CD4-positive, alpha-beta T cell treated with Interleukin-4 for 4 hours (primary cell): ENCODE data around the gene CCDC197.

Experiments used
- DNase-seq: peaks from one replicate; pipeline ENCODE4 v3.0.0-alpha.2; 2020

The CCDC197 gene

DNA sequence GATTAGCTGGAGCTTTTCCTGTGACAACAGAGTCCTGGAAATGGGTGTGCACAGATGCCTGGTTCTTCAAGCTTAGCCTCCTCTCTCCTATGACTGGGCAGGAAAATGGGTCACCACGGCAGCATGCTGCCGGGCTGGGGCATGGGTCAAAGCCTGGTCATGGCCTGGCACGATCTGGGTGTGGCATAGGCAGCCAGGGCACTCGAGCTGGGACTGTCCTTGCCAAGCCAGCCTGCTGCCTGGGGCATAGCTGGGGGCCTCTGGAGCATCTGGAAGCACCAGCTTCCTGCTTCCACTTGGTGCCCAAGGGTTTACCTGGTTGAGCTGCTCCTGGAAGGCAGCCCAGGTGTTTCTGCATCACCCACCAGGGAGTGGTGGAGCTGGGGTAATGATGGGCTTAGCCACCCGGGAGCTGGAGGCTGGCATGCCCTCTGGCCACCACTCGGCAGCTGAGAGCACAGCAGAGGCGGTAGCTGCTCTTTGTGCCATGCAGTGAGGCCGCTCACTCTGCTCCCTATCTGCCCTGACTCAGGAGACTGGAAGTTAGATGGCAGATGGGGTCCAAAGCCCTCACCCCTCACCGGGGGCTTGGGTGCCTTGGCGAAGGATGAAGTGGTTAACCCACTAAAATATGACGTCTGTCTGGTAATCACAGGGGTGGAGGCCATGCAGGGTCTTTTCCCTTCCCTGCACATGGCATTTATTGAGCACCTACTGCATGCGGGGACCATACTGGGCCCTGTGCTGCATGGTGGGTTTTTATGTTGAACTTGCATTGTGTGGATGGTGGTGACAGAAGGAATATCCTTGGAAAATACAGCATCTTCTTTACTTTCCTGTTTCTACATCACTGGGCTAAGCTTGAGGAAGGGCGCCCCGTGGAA is 30.7 kb downstream of the CCDC197 start:
- DNase-seq: no peak

DNA sequence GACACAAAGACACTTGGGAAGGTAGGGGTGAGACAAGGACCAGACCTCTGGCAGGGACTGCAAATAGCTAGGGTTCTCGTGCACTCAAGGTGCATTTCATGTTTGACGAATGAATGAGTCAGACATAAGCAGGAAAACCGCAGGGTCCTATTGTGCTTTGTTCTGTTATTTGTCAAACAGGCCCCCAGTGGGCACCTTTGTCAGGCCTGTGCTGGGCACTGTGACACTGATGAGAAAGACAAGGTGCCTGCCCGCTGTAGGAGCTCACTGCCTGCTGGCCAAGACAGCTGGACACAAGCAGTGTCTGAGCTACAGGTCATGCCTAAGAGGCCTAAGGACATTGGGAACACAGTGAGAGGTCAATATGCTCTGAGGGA is 31.3 kb downstream of the CCDC197 start:
- peak; percentile 46 for DNase-seq

GRCh38 chr14:94029265-94029664 is 32.2 kb downstream of the CCDC197 start:
- DNase-seq: no peak

- DNase-seq: no peak
Observed at GRCh38 chr14:94029671-94030203, 32.6 kb downstream of the CCDC197 start.

DNA sequence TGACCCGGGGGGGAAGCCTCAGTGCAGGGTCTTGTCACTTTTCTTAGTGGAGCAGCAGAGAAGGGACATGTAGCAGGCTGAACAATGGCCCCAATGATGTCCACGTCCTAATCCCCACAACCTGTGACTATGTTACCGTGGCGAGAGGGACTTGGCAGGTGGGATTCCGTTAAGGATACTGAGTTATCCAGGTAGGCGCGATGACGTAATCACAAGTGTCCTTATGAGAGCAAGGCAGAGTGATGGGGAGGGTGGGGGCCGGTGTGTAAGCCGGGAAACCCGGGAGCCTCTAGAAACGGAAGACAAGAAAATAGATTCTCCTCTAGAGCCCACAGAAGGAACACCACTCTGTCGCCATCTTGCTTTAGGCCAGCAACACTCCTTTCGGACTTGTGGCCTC is 33.5 kb downstream of the CCDC197 start:
- no peak for DNase-seq

DNA sequence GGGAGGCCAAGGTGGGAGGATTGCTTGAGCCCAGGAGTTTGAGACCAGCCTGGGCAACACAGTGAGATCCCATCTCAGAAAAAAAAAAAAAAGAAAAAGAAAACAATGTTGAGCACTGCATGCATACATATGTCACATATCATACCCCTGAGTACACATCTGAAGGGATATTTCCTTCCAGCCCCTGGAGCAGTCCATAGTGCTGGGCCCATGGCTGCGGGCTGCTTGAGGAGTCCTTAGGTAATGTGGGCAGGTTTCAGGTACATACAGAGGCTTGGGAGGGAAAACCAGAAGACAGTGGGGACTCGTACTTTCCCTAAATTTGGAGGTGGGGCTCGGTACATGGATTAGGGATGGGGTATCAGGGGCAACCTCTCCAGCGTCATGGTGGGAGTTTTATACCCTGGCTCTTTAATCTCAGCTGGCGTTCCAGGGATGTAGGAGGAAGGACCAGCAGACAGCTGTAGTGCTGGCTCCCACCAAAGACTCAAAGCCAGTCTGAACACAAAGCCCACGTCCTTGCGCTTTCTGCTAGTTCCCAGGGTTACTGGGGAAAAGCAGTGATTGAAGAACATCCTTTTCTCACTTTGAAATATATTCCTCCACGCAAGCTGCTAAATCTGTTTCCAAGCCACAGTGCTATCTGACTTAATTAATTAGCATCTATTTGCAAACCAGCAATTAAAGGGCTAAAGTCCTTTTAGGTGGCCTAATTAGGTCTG is 34.2 kb downstream of the CCDC197 start:
- no peak for DNase-seq

DNA sequence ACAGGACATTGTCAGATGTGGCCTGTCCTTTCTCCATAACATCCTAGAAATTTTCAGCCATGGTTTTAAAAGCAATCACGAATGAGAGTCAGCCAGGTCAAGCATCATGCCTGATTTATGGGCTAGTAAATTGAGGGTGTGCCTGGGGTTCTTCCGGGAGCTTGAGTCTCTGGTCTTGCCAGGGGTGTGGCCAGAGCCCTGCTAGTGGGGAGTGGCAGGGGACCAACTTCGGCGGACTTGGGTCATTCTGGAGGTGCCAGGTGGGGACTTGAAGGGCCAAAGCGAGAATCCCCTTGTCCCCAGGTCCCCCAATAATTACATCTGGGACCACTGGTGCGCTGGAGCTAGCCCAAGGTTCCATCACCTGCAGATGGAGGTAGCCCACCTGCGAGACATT is 34.8 kb downstream of the CCDC197 start:
- no peak for DNase-seq

DNA sequence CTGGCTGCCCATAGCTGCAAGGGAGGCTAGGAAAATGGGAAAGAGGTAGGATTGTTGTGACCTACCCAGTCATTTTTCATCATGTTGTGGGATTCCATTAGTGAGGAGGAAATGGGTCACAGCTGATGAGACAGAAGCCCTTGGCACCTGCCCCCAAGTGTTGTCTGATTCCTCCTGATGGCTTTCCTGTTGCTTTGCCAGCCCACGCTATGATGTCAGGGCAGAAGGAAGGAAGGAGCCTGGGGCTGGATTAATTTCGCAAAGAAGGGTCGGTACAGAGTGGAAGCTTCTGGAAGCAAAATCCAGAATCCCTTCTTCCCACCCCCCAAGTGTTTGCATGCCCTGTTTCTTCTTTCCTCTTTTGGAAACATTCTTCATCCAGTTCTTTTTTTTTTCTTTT is 37.8 kb downstream of the CCDC197 start:
- no peak for DNase-seq

- DNase-seq: peak; percentile 73
Observed at GRCh38 chr14:94036313-94037167, 39.4 kb downstream of the CCDC197 start.

DNA sequence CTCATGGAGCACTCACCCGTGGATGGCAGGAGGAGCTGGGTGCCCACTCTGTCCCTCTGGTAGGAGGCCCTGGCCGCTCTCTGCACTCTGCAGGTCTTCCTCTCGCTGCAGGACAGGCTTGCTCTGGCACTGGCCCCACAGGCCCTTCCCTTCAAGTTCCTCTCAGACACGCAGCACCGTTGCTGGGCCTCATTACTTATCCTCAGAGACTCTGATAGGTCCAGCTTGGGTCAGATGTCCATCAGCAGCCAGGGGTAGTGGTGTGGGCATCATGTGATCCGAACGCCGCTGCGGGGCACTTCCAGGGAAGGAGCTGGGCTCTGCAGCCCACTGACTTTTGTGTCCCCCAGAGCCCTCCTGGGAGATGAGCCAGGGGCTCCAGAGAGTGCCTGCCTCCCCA is 40.9 kb downstream of the CCDC197 start:
- no peak for DNase-seq

GRCh38 chr14:94038510-94038909 is 41.4 kb downstream of the CCDC197 start:
- DNase-seq: no peak

- no peak for DNase-seq
Observed at GRCh38 chr14:94038921-94039629, 42.0 kb downstream of the CCDC197 start.

- DNase-seq: no peak
Observed at GRCh38 chr14:94040247-94040646, 43.1 kb downstream of the CCDC197 start.

- no peak for DNase-seq
Observed at GRCh38 chr14:94040796-94041195, 43.7 kb downstream of the CCDC197 start.

- no peak for DNase-seq
Observed at GRCh38 chr14:94041551-94042346, 44.6 kb downstream of the CCDC197 start.

- no peak for DNase-seq
Observed at GRCh38 chr14:94042433-94043091, 45.5 kb downstream of the CCDC197 start.

- no peak for DNase-seq
Observed at GRCh38 chr14:94043111-94043755, 46.1 kb downstream of the CCDC197 start.

GRCh38 chr14:94043756-94044475 is 46.8 kb downstream of the CCDC197 start:
- DNase-seq: no peak

DNA sequence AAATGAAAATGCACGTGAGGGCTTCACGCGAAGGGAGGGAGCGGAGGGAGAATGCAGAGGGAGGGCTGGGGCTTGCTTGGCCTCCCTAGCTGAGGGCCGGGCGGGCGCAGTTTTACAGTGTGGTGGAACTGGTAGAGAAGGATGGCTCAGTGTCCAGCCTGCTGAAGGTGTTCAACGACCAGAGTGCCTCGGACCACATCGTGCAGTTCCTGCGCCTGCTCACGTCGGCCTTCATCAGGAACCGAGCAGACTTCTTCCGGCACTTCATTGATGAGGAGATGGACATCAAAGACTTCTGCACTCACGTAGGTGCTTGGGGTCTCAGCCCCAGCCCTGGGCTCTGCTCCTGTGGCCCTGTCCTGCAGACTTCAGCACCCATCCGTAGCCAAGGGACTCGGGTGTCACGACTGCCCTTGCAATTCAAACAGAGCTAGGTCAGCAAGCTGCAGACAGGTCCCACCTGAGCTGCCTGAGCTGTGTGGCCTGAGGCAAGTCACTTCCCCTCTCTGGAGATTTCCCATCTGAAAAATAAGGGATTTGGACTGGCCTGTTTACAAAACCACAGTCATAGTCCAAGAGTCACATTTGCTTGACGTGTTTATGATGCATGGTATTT is 47.5 kb downstream of the CCDC197 start:
- no peak for DNase-seq
